HEK293T (cell line): Measurements from ENCODE around the gene DCANP1.

ENCODE experiments used
- BHLHE40 ChIP-seq: fragments of 450-650 bp; IDR thresholded peaks from 2 replicates; pipeline ENCODE4 v1.6.1; 2016; ENCODE audit warnings: mild to moderate bottlenecking, moderate library complexity, borderline replicate concordance
- CTBP1 ChIP-seq: fragments of 450-650 bp; IDR thresholded peaks from 2 replicates; pipeline ENCODE4 v1.6.1; 2016; ENCODE audit warnings: borderline replicate concordance
- ELF4 ChIP-seq: fragments of 450-650 bp; IDR thresholded peaks from 2 replicates; pipeline ENCODE4 v1.6.1; 2017; ENCODE audit warnings: antibody characterized with exemption
- FOXK2 ChIP-seq: fragments of 450-650 bp; IDR thresholded peaks from 2 replicates; pipeline ENCODE4 v1.6.1; 2016; ENCODE audit warnings: mild to moderate bottlenecking
- LEF1 ChIP-seq: fragments of 450-650 bp; IDR thresholded peaks from 2 replicates; pipeline ENCODE4 v1.6.1; 2017; ENCODE audit warnings: mild to moderate bottlenecking, borderline replicate concordance
- SP1 ChIP-seq: fragments of 450-650 bp; IDR thresholded peaks from 2 replicates; pipeline ENCODE4 v1.6.1; 2017
- SUZ12 ChIP-seq: fragments of 450-650 bp; IDR thresholded peaks from 2 replicates; pipeline ENCODE4 v1.6.1; 2016; ENCODE audit warnings: mild to moderate bottlenecking
- TARDBP ChIP-seq: fragments of 450-650 bp; IDR thresholded peaks from 2 replicates; pipeline ENCODE4 v1.6.1; 2016
- ZNF384 ChIP-seq: fragments of 450-650 bp; IDR thresholded peaks from 2 replicates; pipeline ENCODE4 v1.6.1; 2016

- no peak for TF ChIP-seq LEF1
- no peak for TF ChIP-seq ELF4
- no peak for TF ChIP-seq SP1
- TF ChIP-seq BHLHE40 = no peak
- TF ChIP-seq TARDBP = no peak
- TF ChIP-seq ZNF384 = no peak
- no peak for TF ChIP-seq CTBP1
- TF ChIP-seq FOXK2 = no peak
- no peak for TF ChIP-seq SUZ12
Measured at GRCh38 chr5:135489466-135490244, 42.5 kb upstream of the DCANP1 start.
